Skeletal muscle tissue (tissue), 5 donors: ENCODE data around the gene IFT22. TPM values are rescaled to one million over a fixed set of nuclear protein-coding genes. Genes with fewer than 3 reads are reported as not detected.
"Not testable (repeated sequence)": the region's sequence is repeated elsewhere in the genome, so short reads cannot be mapped to it uniquely, and the experiment has no call there.

Experiments used
- H3K27ac ChIP-seq: one replicate; pipeline ENCODE4 v1.7.0; 2013; ENCODE audit warnings: mild to moderate bottlenecking, low read depth, low read length, inconsistent platforms
- H3K27me3 ChIP-seq, 3 donors: one replicate each; pipeline ENCODE4 v1.7.0; 2013; ENCODE audit warnings: low read length in 3 of 3; ENCODE audit not compliant: control insufficient read depth in 3 of 3, insufficient read depth in 3 of 3
- H3K36me3 ChIP-seq, 3 donors: one replicate each; pipeline ENCODE4 v1.7.0; 2013; ENCODE audit warnings: low read length in 3 of 3; ENCODE audit not compliant: control insufficient read depth in 3 of 3, insufficient read depth in 3 of 3
- H3K4me1 ChIP-seq, 3 donors: one replicate each; pipeline ENCODE4 v1.7.0; 2013; ENCODE audit warnings: low read length in 3 of 3, mild to moderate bottlenecking in 3 of 3; ENCODE audit not compliant: control insufficient read depth in 3 of 3, insufficient read depth in 3 of 3
- H3K4me3 ChIP-seq, 3 donors: one replicate each; pipeline ENCODE4 v1.7.0; 2013; ENCODE audit warnings: low read length in 3 of 3
- H3K9ac ChIP-seq, 3 donors: one replicate each; pipeline ENCODE4 v1.7.0; 2013; ENCODE audit warnings: low read length in 3 of 3, mild to moderate bottlenecking in 3 of 3, moderate library complexity in 2 of 3, low read depth in 1 of 3
- H3K9me3 ChIP-seq, 3 donors: one replicate each; pipeline ENCODE4 v1.7.0; 2013; ENCODE audit warnings: low read length in 3 of 3; ENCODE audit not compliant: control insufficient read depth in 3 of 3
- small RNA-seq: library from RNA; depleted of rRNA; stranded (forward); fragments of <200 nt; gene quantifications from one replicate; pipeline ENCODE3, GENCODE V24; 2014
- total RNA-seq: library from RNA; depleted of rRNA; stranded (reverse); fragments of >200 nt; gene quantifications from one replicate; pipeline ENCODE4 v1.2.3, GENCODE V29; 2014
- donor health status: Osteomylitis.

Gene IFT22
- total RNA-seq, 1 donor from 2014 or later = 17.2 TPM

- H3K4me3 ChIP-seq, H3K4me1 ChIP-seq, H3K9me3 ChIP-seq, H3K27ac ChIP-seq, H3K36me3 ChIP-seq, H3K9ac ChIP-seq, H3K27me3 ChIP-seq: not testable (repeated sequence)
Observed at GRCh38 chr7:101264102-101264706, 57.4 kb downstream of the IFT22 start.

Small RNA genes within 50 kb of the gene (small RNA-seq; reads per million reads assigned to genes)
- gene RNU6-1104P = not detected

Other genes starting within 250 kb of the IFT22 start
- gene TRIM56, start 236.3 kb downstream of the IFT22 start, total RNA-seq = 6.3 TPM
- 2.1 TPM for gene SERPINE1, start 194.7 kb downstream of the IFT22 start, total RNA-seq
- 27.7 TPM for gene AP1S1, start 167.3 kb downstream of the IFT22 start, total RNA-seq
- gene VGF, start 156.2 kb downstream of the IFT22 start, total RNA-seq = not detected
- gene NAT16, start 141.5 kb downstream of the IFT22 start, total RNA-seq = not detected
- not detected for gene MOGAT3, start 120.8 kb downstream of the IFT22 start, total RNA-seq
- gene PLOD3, start 104.2 kb downstream of the IFT22 start, total RNA-seq = 20.9 TPM
- 84.0 TPM for gene ZNHIT1, start 103.6 kb downstream of the IFT22 start, total RNA-seq
- 2.1 TPM for gene CLDN15, start 84.0 kb downstream of the IFT22 start, total RNA-seq
- gene FIS1, start 76.7 kb downstream of the IFT22 start, total RNA-seq = 188 TPM
- gene COL26A1, start 41.1 kb upstream of the IFT22 start, total RNA-seq = 7.8 TPM